ENCODE measurements around the gene MATN3. TPM values are rescaled to one million over a fixed set of nuclear protein-coding genes. Genes with fewer than 3 reads are reported as not detected.

MATN3 gene
- total and polyA plus RNA-seq, 4 donors = 0.05 to 0.10 (median 0.08) TPM; not detected in 1

DNA sequence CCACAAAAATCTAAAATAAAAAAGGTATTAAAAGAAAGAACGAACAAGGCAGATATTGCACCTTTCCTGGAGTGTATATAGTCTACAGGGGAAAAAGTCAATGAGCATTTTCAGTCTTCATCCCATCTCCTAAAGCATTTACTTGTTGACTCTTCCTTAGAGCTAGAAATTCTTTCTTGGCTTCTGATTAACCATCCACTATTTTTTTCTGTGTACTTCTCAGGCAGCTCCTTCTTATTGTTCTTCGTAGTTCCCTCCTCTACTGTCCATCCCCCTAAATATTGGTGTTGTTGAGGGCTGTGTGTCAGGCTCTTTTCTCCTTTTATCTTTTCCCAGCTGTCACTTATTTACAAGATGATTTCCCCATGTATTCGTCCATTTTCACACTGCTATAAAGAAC is 42.5 kb upstream of the MATN3 start:
- no peaks in the 10 kb centered on the region for H3K36me3 ChIP-seq (ENCODE audit: control insufficient read depth in 4 of 4, insufficient read depth in 3 of 4, low read depth in 1 of 4, low read length in 3 of 4)
- 94% methylated on average over 3 of the region's 3 CpGs for WGBS
- no peak for DNase-seq (ENCODE audit: low spot score)
- H3K27ac ChIP-seq (ENCODE audit: low read depth in 1 of 2, low read length in 2 of 2) = no peak overlapping the region
- H3K9me3 ChIP-seq (ENCODE audit: control insufficient read depth in 4 of 4, low read length in 3 of 4) = no peaks in the 10 kb centered on the region
- H3K9ac ChIP-seq (ENCODE audit: low read depth in 1 of 2, low read length in 2 of 2) = no peak overlapping the region
- TF ChIP-seq, protein P1, sequence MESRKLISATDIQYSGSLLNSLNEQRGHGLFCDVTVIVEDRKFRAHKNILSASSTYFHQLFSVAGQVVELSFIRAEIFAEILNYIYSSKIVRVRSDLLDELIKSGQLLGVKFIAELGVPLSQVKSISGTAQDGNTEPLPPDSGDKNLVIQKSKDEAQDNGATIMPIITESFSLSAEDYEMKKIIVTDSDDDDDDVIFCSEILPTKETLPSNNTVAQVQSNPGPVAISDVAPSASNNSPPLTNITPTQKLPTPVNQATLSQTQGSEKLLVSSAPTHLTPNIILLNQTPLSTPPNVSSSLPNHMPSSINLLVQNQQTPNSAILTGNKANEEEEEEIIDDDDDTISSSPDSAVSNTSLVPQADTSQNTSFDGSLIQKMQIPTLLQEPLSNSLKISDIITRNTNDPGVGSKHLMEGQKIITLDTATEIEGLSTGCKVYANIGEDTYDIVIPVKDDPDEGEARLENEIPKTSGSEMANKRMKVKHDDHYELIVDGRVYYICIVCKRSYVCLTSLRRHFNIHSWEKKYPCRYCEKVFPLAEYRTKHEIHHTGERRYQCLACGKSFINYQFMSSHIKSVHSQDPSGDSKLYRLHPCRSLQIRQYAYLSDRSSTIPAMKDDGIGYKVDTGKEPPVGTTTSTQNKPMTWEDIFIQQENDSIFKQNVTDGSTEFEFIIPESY (IDR thresholded peaks at IDR 0.05) = no peak
- TF ChIP-seq YY1 (IDR thresholded peaks at IDR 0.05) (no peak), JUND (IDR thresholded peaks at IDR 0.05) (no peak), SP1 (IDR thresholded peaks at IDR 0.05) (no peak), RXRA (IDR thresholded peaks at IDR 0.05) (no peak), FOXA1 (IDR thresholded peaks at IDR 0.05) (no peak), GABPA (IDR thresholded peaks at IDR 0.05 in 1 of 2, conservative IDR thresholded peaks at IDR 0.05 in 1 of 2) (no peak), EGR1 (IDR thresholded peaks at IDR 0.05; ENCODE audit: low read depth in 2 of 2) (no peak)
- TF ChIP-seq, protein P2, sequence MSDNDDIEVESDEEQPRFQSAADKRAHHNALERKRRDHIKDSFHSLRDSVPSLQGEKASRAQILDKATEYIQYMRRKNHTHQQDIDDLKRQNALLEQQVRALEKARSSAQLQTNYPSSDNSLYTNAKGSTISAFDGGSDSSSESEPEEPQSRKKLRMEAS (IDR thresholded peaks at IDR 0.05) = no peak
- TF ChIP-seq, protein P3, sequence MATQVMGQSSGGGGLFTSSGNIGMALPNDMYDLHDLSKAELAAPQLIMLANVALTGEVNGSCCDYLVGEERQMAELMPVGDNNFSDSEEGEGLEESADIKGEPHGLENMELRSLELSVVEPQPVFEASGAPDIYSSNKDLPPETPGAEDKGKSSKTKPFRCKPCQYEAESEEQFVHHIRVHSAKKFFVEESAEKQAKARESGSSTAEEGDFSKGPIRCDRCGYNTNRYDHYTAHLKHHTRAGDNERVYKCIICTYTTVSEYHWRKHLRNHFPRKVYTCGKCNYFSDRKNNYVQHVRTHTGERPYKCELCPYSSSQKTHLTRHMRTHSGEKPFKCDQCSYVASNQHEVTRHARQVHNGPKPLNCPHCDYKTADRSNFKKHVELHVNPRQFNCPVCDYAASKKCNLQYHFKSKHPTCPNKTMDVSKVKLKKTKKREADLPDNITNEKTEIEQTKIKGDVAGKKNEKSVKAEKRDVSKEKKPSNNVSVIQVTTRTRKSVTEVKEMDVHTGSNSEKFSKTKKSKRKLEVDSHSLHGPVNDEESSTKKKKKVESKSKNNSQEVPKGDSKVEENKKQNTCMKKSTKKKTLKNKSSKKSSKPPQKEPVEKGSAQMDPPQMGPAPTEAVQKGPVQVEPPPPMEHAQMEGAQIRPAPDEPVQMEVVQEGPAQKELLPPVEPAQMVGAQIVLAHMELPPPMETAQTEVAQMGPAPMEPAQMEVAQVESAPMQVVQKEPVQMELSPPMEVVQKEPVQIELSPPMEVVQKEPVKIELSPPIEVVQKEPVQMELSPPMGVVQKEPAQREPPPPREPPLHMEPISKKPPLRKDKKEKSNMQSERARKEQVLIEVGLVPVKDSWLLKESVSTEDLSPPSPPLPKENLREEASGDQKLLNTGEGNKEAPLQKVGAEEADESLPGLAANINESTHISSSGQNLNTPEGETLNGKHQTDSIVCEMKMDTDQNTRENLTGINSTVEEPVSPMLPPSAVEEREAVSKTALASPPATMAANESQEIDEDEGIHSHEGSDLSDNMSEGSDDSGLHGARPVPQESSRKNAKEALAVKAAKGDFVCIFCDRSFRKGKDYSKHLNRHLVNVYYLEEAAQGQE (IDR thresholded peaks at IDR 0.05) = no peak
- H3K4me3 ChIP-seq (ENCODE audit: low read depth in 1 of 3, low read length in 3 of 3) = no peak overlapping the region
- H3K27me3 ChIP-seq (ENCODE audit: control insufficient read depth in 4 of 4, insufficient read depth in 4 of 4, low read length in 3 of 4) = no peaks in the 10 kb centered on the region
- H3K4me1 ChIP-seq (ENCODE audit: control insufficient read depth in 4 of 4, insufficient read depth in 4 of 4, low read length in 3 of 4) = peaks cover 0 to 10% (median 3%) of the 10 kb centered on the region in 4 donors

DNA sequence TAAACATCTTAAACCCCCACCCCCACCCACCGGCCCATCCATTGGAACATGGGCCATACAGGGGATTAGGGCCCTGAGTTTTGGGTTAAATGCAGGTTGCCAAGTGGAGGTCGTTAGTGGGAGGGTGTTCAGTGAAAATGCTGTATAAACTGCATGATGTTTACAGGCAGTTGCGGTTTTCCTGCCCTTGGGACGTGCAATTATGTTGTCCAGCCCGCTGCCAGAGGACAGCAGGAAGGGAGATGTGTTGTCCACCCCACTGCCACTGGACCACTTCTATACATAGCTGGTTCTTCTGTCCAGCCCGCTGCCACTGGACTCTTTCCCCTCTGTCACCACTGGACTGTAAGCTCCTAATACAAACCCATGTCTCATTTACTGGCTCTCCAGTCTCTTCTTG is 41.7 kb upstream of the MATN3 start:
- no peak for TF ChIP-seq FOXA2 (IDR thresholded peaks at IDR 0.05)
- TF ChIP-seq HNF4G (IDR thresholded peaks at IDR 0.05) = no peak
- Histone ChIP-seq H3K9me3 (ENCODE audit: control insufficient read depth in 4 of 4, low read length in 3 of 4) (no peaks in the 10 kb centered on the region), H3K27ac (ENCODE audit: low read depth in 1 of 2, low read length in 2 of 2) (no peak overlapping the region), H3K9ac (ENCODE audit: low read depth in 1 of 2, low read length in 2 of 2) (no peak overlapping the region), H3K4me3 (ENCODE audit: low read depth in 1 of 3, low read length in 3 of 3) (no peak overlapping the region), H3K36me3 (ENCODE audit: control insufficient read depth in 4 of 4, insufficient read depth in 3 of 4, low read depth in 1 of 4, low read length in 3 of 4) (no peaks in the 10 kb centered on the region), H3K4me1 (ENCODE audit: control insufficient read depth in 4 of 4, insufficient read depth in 4 of 4, low read length in 3 of 4) (peaks cover 0 to 18% (median 9%) of the 10 kb centered on the region in 4 donors), H3K27me3 (ENCODE audit: control insufficient read depth in 4 of 4, insufficient read depth in 4 of 4, low read length in 3 of 4) (no peaks in the 10 kb centered on the region)
- DNase-seq (ENCODE audit: low spot score) = no peak
- 92% methylated on average over 6 of the region's 6 CpGs for WGBS

DNA sequence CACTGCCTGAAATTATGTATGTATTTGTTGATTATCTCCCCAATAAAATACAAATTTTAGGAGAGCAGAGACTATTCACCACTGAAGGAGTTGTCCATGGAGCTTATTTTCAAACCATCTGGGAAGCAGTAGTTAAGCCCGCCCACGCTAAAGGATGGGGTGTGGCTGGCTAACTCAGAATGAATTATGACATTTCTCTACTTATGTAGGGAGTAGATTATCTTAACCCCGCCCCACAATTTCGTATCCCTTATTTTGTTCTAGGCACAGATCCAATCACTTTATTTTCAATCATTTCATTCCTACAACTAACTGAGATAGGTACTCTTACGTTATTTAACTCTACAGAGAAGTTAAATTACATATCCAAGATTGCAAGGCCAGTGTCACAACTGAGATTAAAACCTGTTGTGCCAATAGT is 40.4 kb upstream of the MATN3 start:
- peak overlapping the region; percentile 99 for H3K27ac ChIP-seq (ENCODE audit: low read depth in 1 of 2, low read length in 2 of 2)
- no peaks in the 10 kb centered on the region for H3K36me3 ChIP-seq (ENCODE audit: control insufficient read depth in 4 of 4, insufficient read depth in 3 of 4, low read depth in 1 of 4, low read length in 3 of 4)
- H3K9me3 ChIP-seq (ENCODE audit: control insufficient read depth in 4 of 4, low read length in 3 of 4) = no peaks in the 10 kb centered on the region
- peak overlapping the region in 2 of 3 donors; percentile 47 to 77 for H3K4me3 ChIP-seq (ENCODE audit: low read depth in 1 of 3, low read length in 3 of 3)
- H3K9ac ChIP-seq (ENCODE audit: low read depth in 1 of 2, low read length in 2 of 2) = no peak overlapping the region
- peaks cover 2 to 27% (median 18%) of the 10 kb centered on the region in 4 donors for H3K4me1 ChIP-seq (ENCODE audit: control insufficient read depth in 4 of 4, insufficient read depth in 4 of 4, low read length in 3 of 4)
- DNase-seq (ENCODE audit: low spot score) = no peak
- no peaks in the 10 kb centered on the region for H3K27me3 ChIP-seq (ENCODE audit: control insufficient read depth in 4 of 4, insufficient read depth in 4 of 4, low read length in 3 of 4)
- 39% methylated on average over 5 of the region's 5 CpGs for WGBS
- TF ChIP-seq, protein P4, sequence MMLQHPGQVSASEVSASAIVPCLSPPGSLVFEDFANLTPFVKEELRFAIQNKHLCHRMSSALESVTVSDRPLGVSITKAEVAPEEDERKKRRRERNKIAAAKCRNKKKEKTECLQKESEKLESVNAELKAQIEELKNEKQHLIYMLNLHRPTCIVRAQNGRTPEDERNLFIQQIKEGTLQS (IDR thresholded peaks at IDR 0.05) = no peak
- TF ChIP-seq EGR1 (IDR thresholded peaks at IDR 0.05; ENCODE audit: low read depth in 2 of 2) (peak in 1 of 2 donors; percentile 83), HNF4A (conservative IDR thresholded peaks at IDR 0.05) (no peak), RXRA (IDR thresholded peaks at IDR 0.05) (no peak)
- TF ChIP-seq, protein P3 (IDR thresholded peaks at IDR 0.05) = no peak

All from liver (tissue), 9 donors.